ENCODE measurements around the gene PEX12.
A peak's percentile ranks its signal among the peaks of the same experiment; 100 is the strongest.

Gene PEX12

GRCh38 chr17:35596530-35597233, 18.3 kb upstream of the PEX12 start:
- TF ChIP-seq CTCF (conservative IDR thresholded peaks at IDR 0.05; ENCODE audit: low read depth, low read length), result no peak
- no peak overlapping the region for H3K4me3 ChIP-seq (ENCODE audit: low read depth, low read length)
- no peak for DNase-seq (ENCODE audit: low read depth)

- DNase-seq (ENCODE audit: low read depth), result no peak
- no peak for TF ChIP-seq CTCF (conservative IDR thresholded peaks at IDR 0.05; ENCODE audit: low read depth, low read length)
- H3K4me3 ChIP-seq (ENCODE audit: low read depth, low read length), result no peak overlapping the region
Observed at GRCh38 chr17:35596072-35596471, 17.7 kb upstream of the PEX12 start.

- peak; percentile 85 for DNase-seq (ENCODE audit: low read depth)
- H3K4me3 ChIP-seq (ENCODE audit: low read depth, low read length), result peak overlapping the region; percentile 94
- TF ChIP-seq CTCF (conservative IDR thresholded peaks at IDR 0.05; ENCODE audit: low read depth, low read length), result no peak
Observed at GRCh38 chr17:35588196-35588920, 10.0 kb upstream of the PEX12 start.

- DNase-seq (ENCODE audit: low read depth), result peak; percentile 98
- peak within 1 kb of the TSS; percentile 94 for H3K4me3 ChIP-seq (ENCODE audit: low read depth, low read length)
- no peak for TF ChIP-seq CTCF (conservative IDR thresholded peaks at IDR 0.05; ENCODE audit: low read depth, low read length)
Observed at GRCh38 chr17:35587074-35587961, 8.9 kb upstream of the PEX12 start, which contains the start of gene AP2B1. Gene AP2B1, plus strand, starts transcription at chr17:35587322. Its CDS starts 6,709 bp downstream, at chr17:35594031.

- no peak for TF ChIP-seq CTCF (conservative IDR thresholded peaks at IDR 0.05; ENCODE audit: low read depth, low read length)
- no peak for DNase-seq (ENCODE audit: low read depth)
- peak overlapping the region; percentile 94 for H3K4me3 ChIP-seq (ENCODE audit: low read depth, low read length)
Observed at GRCh38 chr17:35586569-35587073, 8.2 kb upstream of the PEX12 start.

GRCh38 chr17:35584061-35584460, 5.7 kb upstream of the PEX12 start:
- H3K4me3 ChIP-seq (ENCODE audit: low read depth, low read length), result no peak overlapping the region
- TF ChIP-seq CTCF (conservative IDR thresholded peaks at IDR 0.05; ENCODE audit: low read depth, low read length), result no peak
- no peak for DNase-seq (ENCODE audit: low read depth)

Data from choroid plexus epithelial cell (primary cell).